ENCODE results near the gene TOM1L1. TPM values are rescaled to one million over a fixed set of nuclear protein-coding genes. Genes with fewer than 3 reads are reported as not detected.

Gene TOM1L1
- total and polyA plus RNA-seq, 2 donors (not counting 1 experiment from before 2014, with no cell fraction given), result 34.5 to 34.7 TPM

DNA sequence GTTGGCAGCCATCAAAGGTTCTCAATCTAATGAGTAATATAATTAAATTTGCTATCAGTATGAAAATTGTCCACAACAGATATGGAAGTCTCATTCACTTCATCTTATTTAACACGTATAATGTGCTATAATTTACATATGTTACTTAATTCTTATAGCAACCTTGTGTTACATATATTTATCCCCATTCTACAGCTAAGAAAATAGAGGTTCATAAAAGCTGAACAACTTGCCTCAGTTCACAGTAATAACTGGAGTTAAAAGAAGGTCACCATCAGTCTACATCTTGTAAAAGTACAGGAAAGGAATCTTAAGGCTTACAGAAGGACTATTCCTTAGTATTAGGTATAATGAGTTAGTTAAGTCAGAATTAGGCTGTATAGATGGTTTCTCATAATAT is 95.8 kb downstream of the TOM1L1 start:
- no peaks in the 10 kb centered on the region for H3K36me3 ChIP-seq (ENCODE audit: control insufficient read depth, insufficient read depth, low read length)
- no peaks in the 10 kb centered on the region for H3K9me3 ChIP-seq (ENCODE audit: control insufficient read depth, insufficient read depth, low read depth, low read length)
- H3K4me1 ChIP-seq (ENCODE audit: control insufficient read depth, extremely low read depth, insufficient read depth, low read length), result no peaks in the 10 kb centered on the region
- no peak overlapping the region for H3K4me3 ChIP-seq (replicated peaks in 1 of 4; ENCODE audit: control extremely low read depth in 1 of 4, insufficient read depth in 1 of 4, low read depth in 3 of 4, low read length in 4 of 4)
- no peak overlapping the region for H3K9ac ChIP-seq (ENCODE audit: insufficient read depth, low read length)
- H3K4me2 ChIP-seq (ENCODE audit: extremely low read depth, insufficient read depth, low read length), result no peak overlapping the region
- no peak for TF ChIP-seq CTCF (conservative IDR thresholded peaks at IDR 0.05 in 1 of 2, IDR thresholded peaks at IDR 0.05 in 1 of 2; ENCODE audit: low read depth in 1 of 2, low read length in 2 of 2)
- TF ChIP-seq EZH2 (IDR thresholded peaks at IDR 0.05; ENCODE audit: low read length, missing control alignments), result no peak
- H2AFZ ChIP-seq (ENCODE audit: low read length), result no peak overlapping the region
- no peaks in the 10 kb centered on the region for H3K79me2 ChIP-seq (ENCODE audit: control insufficient read depth, insufficient read depth, low read length)
- no peaks in the 10 kb centered on the region for H4K20me1 ChIP-seq (ENCODE audit: control insufficient read depth, extremely low read depth, insufficient read depth, low read length)
- no peak for DNase-seq (ENCODE audit: low read depth in 2 of 2)
- H3K27me3 ChIP-seq (ENCODE audit: control insufficient read depth, insufficient read depth, low read length), result no peaks in the 10 kb centered on the region
- no peak overlapping the region for H3K27ac ChIP-seq (ENCODE audit: insufficient read depth, low read length)

- Histone ChIP-seq H3K27me3 (ENCODE audit: control insufficient read depth, insufficient read depth, low read length) (no peaks in the 10 kb centered on the region), H3K9me3 (ENCODE audit: control insufficient read depth, insufficient read depth, low read depth, low read length) (no peaks in the 10 kb centered on the region), H3K79me2 (ENCODE audit: control insufficient read depth, insufficient read depth, low read length) (no peaks in the 10 kb centered on the region), H3K4me2 (ENCODE audit: extremely low read depth, insufficient read depth, low read length) (no peak overlapping the region), H2AFZ (ENCODE audit: low read length) (no peak overlapping the region), H3K4me3 (replicated peaks in 1 of 4; ENCODE audit: control extremely low read depth in 1 of 4, insufficient read depth in 1 of 4, low read depth in 3 of 4, low read length in 4 of 4) (no peak overlapping the region), H4K20me1 (ENCODE audit: control insufficient read depth, extremely low read depth, insufficient read depth, low read length) (no peaks in the 10 kb centered on the region), H3K4me1 (ENCODE audit: control insufficient read depth, extremely low read depth, insufficient read depth, low read length) (no peaks in the 10 kb centered on the region), H3K9ac (ENCODE audit: insufficient read depth, low read length) (no peak overlapping the region), H3K27ac (ENCODE audit: insufficient read depth, low read length) (no peak overlapping the region), H3K36me3 (ENCODE audit: control insufficient read depth, insufficient read depth, low read length) (no peaks in the 10 kb centered on the region)
- no peak for TF ChIP-seq CTCF (conservative IDR thresholded peaks at IDR 0.05 in 1 of 2, IDR thresholded peaks at IDR 0.05 in 1 of 2; ENCODE audit: low read depth in 1 of 2, low read length in 2 of 2)
- TF ChIP-seq EZH2 (IDR thresholded peaks at IDR 0.05; ENCODE audit: low read length, missing control alignments), result no peak
- no peak for DNase-seq (ENCODE audit: low read depth in 2 of 2)
Observed at GRCh38 chr17:55002458-55002857, 101.8 kb downstream of the TOM1L1 start.

GRCh38 chr17:55004484-55004883 is 103.8 kb downstream of the TOM1L1 start:
- Histone ChIP-seq H3K27me3 (ENCODE audit: control insufficient read depth, insufficient read depth, low read length) (no peaks in the 10 kb centered on the region), H3K4me1 (ENCODE audit: control insufficient read depth, extremely low read depth, insufficient read depth, low read length) (no peaks in the 10 kb centered on the region), H3K9ac (ENCODE audit: insufficient read depth, low read length) (no peak overlapping the region), H2AFZ (ENCODE audit: low read length) (no peak overlapping the region), H4K20me1 (ENCODE audit: control insufficient read depth, extremely low read depth, insufficient read depth, low read length) (no peaks in the 10 kb centered on the region), H3K36me3 (ENCODE audit: control insufficient read depth, insufficient read depth, low read length) (no peaks in the 10 kb centered on the region), H3K27ac (ENCODE audit: insufficient read depth, low read length) (no peak overlapping the region), H3K4me2 (ENCODE audit: extremely low read depth, insufficient read depth, low read length) (no peak overlapping the region), H3K4me3 (replicated peaks in 1 of 4; ENCODE audit: control extremely low read depth in 1 of 4, insufficient read depth in 1 of 4, low read depth in 3 of 4, low read length in 4 of 4) (no peak overlapping the region), H3K9me3 (ENCODE audit: control insufficient read depth, insufficient read depth, low read depth, low read length) (no peaks in the 10 kb centered on the region), H3K79me2 (ENCODE audit: control insufficient read depth, insufficient read depth, low read length) (no peaks in the 10 kb centered on the region)
- TF ChIP-seq EZH2 (IDR thresholded peaks at IDR 0.05; ENCODE audit: low read length, missing control alignments) (no peak), CTCF (conservative IDR thresholded peaks at IDR 0.05 in 1 of 2, IDR thresholded peaks at IDR 0.05 in 1 of 2; ENCODE audit: low read depth in 1 of 2, low read length in 2 of 2) (no peak)
- no peak for DNase-seq (ENCODE audit: low read depth in 2 of 2)
